Epithelial cell of esophagus (primary cell): ENCODE data around the gene FAM118B.

Source experiments
- DNase-seq: peaks from one replicate; pipeline ENCODE4 v3.0.0; 2010; ENCODE audit warnings: low read depth
- H3K4me3 ChIP-seq: 2 replicates; pipeline ENCODE4 v1.5.1; 2011; ENCODE audit warnings: mild to moderate bottlenecking, low read length, control low read depth
- TF ChIP-seq, protein P1 (sequence below): IDR thresholded peaks from 2 replicates; pipeline ENCODE4 v1.5.1; 2011; ENCODE audit warnings: low read depth, mild to moderate bottlenecking, low read length, control low read depth, inconsistent platforms; ENCODE audit not compliant: insufficient read depth; ENCODE audit errors: missing control alignments

The FAM118B gene

DNA sequence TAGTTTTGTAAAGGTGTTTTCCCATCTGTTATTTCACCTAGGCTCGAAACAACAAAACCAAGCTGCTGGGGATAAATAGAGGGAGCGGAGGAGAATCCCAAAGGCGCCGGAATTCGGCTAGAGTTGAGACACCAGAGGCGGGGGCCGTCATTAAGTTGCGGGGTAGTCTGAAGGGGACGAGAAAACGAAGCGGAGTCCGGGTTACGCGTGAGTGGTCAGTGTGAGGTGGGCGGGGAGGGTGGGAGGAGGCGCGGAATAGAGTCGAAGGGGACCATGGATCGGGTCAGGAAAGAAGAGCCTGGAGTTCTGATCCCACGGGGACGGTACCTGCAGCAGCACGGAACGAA lies 56.8 kb downstream of the FAM118B start:
- no peak for DNase-seq
- peak overlapping the region; percentile 99 for H3K4me3 ChIP-seq
- TF ChIP-seq, protein P1, sequence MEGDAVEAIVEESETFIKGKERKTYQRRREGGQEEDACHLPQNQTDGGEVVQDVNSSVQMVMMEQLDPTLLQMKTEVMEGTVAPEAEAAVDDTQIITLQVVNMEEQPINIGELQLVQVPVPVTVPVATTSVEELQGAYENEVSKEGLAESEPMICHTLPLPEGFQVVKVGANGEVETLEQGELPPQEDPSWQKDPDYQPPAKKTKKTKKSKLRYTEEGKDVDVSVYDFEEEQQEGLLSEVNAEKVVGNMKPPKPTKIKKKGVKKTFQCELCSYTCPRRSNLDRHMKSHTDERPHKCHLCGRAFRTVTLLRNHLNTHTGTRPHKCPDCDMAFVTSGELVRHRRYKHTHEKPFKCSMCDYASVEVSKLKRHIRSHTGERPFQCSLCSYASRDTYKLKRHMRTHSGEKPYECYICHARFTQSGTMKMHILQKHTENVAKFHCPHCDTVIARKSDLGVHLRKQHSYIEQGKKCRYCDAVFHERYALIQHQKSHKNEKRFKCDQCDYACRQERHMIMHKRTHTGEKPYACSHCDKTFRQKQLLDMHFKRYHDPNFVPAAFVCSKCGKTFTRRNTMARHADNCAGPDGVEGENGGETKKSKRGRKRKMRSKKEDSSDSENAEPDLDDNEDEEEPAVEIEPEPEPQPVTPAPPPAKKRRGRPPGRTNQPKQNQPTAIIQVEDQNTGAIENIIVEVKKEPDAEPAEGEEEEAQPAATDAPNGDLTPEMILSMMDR: no peak

- DNase-seq: peak; percentile 100
- H3K4me3 ChIP-seq: peak within 1 kb of the TSS; percentile 99
- TF ChIP-seq, protein P1: no peak
Measured at GRCh38 chr11:126268708-126269579, 57.4 kb downstream of the FAM118B start, which contains the start of the genes FOXRED1 and SRPRA. FOXRED1 (plus strand) TSS chr11:126269154; CDS start chr11:126269207, 53 bp downstream. SRPRA (minus strand) TSS chr11:126268895; CDS start chr11:126268804, 91 bp downstream.

DNA sequence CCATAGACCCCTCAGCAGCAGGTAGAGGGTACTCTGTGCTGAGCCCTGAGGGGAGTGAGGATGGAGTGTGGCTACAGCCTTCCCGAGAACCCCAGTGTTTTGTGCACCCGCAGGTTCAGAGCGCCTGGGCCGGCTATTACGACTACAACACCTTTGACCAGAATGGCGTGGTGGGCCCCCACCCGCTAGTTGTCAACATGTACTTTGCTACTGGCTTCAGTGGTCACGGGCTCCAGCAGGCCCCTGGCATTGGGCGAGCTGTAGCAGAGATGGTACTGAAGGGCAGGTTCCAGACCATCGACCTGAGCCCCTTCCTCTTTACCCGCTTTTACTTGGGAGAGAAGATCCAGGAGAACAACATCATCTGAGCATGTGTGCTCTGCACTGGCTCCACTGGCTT lies 65.7 kb downstream of the FAM118B start:
- H3K4me3 ChIP-seq: no peak overlapping the region
- TF ChIP-seq, protein P1: no peak
- no peak for DNase-seq

GRCh38 chr11:126277780-126278179 lies 66.2 kb downstream of the FAM118B start:
- H3K4me3 ChIP-seq: no peak overlapping the region
- DNase-seq: no peak
- TF ChIP-seq, protein P1: no peak

GRCh38 chr11:126279191-126279590 lies 67.6 kb downstream of the FAM118B start:
- DNase-seq: no peak
- H3K4me3 ChIP-seq: no peak overlapping the region
- TF ChIP-seq, protein P1: no peak

DNA sequence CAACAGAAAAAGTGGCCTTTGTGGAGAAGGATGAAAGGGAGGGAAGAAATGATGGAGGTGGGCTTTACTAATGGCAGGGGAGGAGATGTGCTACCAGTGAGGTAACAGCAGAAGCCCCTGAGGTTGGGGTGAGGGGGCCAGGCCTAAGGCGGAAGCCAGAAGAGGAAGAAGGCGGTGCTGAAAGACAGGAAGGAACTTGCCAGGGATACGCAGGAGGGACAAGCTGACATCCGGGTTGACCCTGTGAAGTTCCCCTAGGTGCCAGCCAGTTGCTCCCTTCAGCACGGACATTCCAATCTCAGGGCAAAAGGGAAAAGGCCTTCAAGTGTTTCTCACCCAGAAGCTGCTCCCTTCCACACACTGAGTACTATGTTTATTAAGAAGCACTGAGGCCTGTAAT lies 69.0 kb downstream of the FAM118B start:
- DNase-seq: no peak

More for the DNA sequence above, 69.0 kb downstream of the FAM118B start:
- TF ChIP-seq, protein P1: no peak
- no peak overlapping the region for H3K4me3 ChIP-seq
